ENCODE results near the gene USO1.

DNA sequence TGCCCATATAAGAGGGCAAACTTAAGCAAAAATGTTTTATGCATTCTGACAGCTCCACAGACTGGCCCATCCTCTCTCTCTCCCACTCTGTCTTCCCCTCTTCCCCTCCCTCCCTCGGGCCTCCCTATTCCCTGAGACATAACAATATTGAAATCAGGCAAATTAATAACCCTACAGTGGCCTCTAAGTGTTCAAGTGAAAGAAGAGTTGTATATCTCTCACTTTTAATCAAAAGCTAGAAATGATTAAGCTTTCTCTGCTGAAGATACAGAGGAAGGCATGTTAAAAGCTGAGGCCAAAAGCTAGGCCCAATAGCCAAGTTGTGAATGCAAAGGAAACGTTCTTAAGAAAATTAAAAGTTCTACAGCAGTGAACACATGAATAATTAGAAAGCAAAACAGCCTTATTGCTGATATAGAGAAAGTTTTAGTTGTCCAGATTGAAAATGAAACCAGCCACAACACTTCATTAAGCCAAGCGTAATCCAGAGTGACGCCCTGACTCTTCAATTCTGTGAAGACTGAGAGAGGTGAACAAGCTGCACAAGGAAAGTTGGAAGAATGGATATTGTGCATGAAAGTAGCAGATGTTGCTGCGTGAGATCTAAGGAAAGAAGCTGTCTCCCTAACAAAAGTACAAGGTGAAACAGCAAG is 54.9 kb downstream of the USO1 start:
- no peak for TF ChIP-seq POLR2A (IDR thresholded peaks at IDR 0.05)
- TF ChIP-seq, protein P1, sequence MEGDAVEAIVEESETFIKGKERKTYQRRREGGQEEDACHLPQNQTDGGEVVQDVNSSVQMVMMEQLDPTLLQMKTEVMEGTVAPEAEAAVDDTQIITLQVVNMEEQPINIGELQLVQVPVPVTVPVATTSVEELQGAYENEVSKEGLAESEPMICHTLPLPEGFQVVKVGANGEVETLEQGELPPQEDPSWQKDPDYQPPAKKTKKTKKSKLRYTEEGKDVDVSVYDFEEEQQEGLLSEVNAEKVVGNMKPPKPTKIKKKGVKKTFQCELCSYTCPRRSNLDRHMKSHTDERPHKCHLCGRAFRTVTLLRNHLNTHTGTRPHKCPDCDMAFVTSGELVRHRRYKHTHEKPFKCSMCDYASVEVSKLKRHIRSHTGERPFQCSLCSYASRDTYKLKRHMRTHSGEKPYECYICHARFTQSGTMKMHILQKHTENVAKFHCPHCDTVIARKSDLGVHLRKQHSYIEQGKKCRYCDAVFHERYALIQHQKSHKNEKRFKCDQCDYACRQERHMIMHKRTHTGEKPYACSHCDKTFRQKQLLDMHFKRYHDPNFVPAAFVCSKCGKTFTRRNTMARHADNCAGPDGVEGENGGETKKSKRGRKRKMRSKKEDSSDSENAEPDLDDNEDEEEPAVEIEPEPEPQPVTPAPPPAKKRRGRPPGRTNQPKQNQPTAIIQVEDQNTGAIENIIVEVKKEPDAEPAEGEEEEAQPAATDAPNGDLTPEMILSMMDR (IDR thresholded peaks at IDR 0.05) = no peak

All from testis (tissue), 2 donors.